ENCODE measurements around the gene TNFSF15.

TNFSF15 gene

DNA sequence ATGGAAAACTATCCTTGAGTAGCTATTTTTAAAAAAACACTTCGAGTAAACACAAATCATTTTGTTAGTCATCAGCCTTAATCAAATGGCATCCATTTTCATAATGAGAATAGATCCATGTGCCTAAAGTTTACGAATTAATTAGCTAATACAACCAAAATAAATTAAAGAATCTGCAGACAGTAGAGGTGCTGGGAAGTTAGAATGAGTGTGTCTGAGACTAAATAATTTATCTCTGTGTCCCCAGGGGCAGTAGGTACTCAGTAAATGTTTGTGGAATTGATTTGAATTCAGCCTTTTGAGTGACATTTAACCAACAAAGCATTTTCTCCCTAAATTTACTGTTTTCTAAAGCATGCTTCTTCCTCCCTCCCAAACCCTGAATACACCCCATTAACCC, 18.6 kb downstream of the TNFSF15 start:
- no peak for DNase-seq

DNA sequence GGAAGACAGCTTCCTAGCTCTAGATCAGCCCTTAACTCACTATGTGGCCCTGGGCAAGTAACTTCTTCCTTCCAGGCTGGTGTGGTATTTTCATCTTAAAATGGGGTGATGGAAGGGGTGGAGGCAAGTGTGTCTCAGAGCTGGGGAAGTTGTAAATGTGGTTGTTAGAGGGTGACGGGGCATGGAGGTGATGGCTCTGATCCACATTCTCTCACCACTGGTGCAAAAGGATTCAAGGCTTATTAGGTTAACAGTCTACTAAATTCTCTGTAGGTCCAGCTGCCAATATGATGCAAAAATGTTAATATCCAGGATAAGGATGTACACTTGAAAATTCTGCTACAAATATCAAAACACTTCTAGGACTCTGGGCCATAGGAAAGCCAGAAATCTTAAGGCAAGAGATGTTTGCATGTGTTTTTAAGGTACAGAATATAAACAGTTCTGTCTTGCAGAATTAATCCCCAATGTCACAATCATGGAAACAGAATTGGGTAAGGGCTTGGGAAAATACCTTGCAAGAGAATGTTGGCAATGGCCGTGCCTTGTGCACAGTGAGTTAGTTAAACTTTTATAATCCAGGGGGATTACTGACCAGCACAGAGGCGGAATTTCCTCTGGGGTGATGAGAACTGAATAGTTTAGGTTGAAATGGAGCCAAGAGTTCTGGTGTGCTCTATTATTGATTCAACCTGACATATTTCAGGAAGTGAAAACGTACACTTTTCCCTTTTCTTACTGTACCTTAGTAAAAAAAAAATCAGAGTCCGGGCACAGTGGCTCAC, 19.8 kb downstream of the TNFSF15 start:
- no peak for DNase-seq

DNA sequence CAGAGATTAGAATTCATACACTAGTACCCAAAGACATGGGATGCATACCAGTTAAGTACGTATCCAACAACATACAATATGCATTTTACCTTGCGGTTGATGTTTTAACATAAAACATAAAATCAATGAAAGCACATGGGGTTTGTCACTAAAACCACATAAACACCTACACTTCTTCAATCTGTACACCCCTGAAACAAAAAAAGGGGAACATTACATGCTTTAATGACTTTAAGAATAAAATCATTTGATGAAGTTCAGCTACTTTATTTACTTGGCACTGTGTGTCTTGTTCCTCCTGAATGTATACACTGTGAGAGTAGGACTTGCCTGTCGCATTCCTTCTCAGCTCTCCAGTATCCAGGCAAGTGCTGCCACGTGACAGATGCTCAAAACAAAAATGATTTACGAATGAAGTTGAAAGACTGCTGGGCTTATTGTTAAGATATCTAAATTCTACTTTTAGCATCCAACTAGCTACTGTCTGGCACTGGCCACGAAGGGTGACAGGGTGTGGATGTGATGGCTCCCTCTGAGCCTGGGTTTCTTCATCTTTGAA, 21.0 kb downstream of the TNFSF15 start:
- no peak for DNase-seq

DNA sequence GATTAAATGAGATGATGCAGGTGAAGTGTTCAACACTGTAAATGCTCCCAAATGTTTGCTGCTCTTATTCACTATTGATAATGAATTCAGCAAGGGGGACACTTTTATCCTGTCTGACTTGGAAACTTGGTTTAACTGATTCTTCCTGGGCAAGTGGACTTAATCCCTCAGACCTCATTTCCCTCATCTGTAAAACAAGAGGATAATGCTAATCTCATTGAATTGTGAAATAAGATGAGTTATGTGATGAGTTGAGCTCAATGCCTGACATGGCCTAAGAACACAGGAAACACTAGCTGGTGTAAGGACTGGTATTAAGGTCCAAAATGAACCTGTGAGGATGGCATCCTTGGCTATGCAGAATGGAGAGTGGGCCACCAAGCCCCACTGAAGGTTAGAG, 23.3 kb downstream of the TNFSF15 start:
- no peak for DNase-seq

DNA sequence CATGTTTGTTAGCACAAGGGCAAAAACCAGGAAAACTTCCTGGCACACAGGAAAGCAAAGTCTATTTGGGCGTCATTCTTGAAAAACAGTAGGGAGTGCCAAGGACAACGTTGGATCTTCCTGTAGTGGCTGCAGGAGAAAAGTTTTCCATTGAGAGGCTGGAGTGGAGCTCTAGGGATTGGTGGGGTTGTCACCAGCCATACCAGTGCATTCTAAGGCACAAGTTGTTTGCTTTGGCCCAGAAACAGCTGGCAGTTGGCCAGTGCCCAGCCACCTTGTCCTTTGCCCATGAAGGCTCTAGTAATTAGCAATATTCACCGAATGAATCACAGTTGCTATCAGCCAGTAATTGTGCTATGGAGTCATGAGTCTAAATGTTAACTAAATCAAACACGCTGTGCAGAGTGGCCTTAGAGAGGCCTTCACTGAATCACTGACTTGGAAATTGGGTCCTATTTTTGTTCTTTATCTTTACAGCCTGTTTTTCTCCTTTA, 26.4 kb downstream of the TNFSF15 start:
- DNase-seq: peak in 2 of 3 experiments; percentile 53 to 79

DNA sequence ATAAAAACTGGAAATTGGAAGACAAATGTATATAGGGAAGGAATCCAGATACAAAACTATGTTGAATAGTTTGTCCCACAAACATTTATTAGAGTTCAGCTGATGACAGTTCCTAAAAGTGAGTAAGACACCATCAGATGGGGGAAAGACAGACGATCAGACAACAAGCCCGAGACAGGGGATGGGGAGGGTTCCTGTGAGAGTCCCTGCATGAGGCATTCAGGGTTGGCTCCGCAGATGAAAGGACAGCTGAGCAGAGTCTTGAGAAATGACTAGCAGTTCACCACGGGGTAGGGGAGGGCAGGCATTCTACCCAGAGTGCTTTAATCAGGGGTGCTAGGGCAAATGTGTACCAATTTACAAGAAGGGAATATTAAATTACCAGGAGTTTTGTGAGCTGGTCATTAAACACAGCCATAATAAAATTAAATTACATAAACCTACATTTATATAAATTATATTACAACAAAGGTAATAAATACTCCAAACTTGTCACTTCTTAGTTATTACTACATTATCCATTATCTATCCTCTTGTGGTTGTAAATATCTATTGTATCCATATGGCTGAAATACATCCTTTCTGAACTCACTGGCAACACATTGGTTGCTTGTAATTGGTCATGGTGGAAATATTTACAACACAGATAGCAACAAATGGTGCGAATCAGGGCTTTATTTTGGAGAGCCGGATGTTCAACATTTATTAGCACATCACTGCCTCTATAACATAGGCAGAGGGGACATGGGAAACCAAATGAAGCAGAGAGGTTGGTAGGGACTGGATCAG, 27.8 kb downstream of the TNFSF15 start:
- DNase-seq: no peak

DNA sequence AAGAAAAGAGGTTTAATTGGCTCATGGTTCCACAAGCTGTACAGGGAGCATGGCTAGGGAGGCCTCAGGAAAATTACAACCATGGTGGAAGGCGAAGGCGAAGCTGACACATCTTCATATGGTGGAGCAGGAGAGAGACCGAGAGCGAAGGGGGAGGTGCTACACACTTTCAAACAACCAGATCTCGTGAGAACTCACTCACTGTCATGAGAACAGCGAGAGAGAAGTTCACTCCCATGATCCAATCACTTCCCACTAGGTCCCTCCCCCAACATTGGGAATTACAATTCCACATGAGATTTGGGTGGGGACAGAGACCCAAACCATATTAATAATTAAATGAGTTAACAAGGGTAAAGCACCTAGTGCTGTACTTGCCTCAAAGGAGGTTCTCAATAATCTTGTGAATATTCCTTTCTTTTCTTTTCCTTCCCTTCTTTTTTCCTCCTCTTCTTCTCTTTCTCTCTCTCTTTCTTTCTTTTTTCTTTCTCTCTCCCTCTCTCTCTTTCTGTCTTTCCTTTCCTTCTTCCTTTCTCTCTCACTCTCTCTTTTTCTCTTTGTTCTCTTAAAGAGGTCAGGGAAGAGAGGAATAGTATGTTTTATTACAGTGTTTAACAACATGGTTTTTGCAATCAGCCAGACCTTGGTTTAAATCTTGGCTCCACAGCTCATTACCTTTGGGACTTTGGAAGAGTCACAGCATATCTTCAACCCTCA, 29.0 kb downstream of the TNFSF15 start:
- DNase-seq: no peak

DNA sequence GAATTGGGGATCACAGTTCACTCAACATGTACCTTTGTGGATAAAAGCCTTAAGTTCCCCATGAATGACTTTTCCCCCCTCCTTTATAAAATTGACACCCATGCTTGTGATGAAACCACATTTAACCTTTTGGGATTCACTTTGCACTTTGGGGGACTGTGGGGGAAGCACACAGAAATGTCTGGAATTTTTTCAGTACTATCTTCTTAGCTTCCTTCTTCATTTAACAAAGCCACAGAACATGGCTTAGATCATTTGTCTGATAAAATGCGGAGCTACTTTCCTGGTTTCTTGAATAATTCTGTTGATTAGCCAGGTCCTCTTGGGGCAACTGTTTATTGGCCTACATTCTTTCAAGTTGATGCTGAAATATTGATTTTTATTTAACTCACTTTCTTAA, 29.9 kb downstream of the TNFSF15 start:
- DNase-seq: no peak

DNA sequence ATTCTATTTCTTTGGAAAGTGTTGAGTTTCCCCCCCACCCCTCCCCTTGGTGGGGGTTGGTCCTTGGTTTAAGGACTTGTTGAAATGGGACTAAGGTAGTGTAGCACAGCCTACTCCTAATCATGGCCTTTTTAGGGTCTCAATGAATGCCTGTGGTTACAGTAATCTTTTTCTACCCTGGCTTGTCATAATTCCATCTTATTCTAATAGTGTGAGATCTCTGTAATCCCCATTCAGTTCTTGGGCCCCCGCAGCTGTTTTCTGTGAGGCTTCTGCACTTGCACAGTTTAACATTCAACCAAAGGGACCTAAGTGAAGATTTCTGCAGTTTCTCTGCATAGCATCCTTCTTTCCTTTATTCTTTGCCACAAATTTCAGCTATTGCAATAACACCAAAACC, 30.7 kb downstream of the TNFSF15 start:
- no peak for DNase-seq

DNA sequence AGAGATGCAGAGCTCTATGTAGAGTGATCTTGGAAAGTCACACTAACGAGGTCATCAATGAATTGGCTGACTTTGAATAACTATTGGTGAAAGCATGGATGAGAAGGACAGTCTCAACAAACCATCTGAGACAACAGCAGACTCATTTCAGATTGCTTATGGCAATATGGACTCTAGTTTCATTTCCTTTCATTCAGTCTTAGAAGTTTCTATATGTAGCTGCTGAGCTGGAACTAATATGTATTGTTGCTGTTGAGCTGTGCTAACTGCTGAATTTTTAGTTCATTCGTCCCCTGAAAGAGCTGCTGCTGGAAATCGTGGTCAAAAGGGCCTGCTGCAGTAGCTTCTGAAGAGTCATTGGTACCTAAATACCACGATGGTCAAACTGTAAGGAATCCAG, 31.3 kb downstream of the TNFSF15 start:
- no peak for DNase-seq

DNA sequence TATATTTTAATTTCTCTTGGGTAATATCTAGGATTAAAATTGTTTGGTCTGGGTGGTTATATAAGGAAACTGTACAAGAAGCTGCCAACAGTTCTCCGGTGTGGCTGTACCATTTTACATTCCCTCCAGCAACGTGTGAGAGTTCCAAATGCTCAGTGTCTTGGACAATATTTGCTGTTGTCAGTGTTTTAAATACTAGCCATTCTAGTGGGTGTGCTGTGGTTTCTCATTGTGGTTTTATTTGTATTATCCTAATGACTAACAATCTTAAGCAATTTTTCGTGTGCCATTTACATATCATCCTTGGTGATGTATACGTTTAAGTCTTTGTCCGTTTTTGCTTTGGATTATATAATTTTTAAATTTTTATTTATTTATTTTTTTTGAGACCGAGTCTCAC, 34.0 kb downstream of the TNFSF15 start:
- no peak for DNase-seq

DNA sequence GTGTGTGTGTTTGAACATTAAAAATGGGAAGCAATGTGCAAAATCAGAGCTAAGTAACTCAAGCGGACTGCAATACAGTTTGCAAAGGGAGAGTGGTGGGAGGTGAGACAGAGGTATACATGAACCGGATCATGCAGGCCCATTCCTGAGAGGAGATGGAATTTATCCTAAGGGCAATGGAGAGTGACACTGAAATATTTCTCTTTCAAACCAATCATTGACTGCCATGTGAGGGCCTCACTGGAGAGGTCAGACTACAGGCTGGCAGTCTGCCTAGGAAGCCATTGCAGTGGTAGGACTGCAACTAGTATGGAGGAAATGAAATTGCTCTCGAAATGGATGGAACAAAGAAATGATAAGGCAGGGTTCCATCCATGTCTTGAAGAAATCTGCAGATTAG, 34.8 kb downstream of the TNFSF15 start:
- no peak for DNase-seq

DNA sequence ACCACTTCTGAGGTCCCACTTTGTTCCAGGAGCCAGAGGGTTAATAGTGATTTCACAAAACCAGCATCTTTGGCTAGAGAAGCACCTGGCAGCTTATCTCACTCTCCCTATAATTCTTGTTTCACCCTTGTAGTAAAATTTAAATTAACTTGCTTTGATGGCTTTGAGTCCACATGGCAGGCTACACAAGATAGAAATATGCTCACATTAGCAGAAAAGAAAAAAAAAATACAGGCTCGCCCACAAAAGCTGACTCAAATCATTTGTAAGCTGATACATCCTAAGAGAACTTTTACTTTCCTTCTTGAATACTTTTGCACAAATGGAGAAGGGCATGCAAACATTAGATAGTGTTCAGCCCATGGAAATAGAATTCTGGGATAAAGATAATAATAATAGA, 36.2 kb downstream of the TNFSF15 start:
- DNase-seq: no peak

DNA sequence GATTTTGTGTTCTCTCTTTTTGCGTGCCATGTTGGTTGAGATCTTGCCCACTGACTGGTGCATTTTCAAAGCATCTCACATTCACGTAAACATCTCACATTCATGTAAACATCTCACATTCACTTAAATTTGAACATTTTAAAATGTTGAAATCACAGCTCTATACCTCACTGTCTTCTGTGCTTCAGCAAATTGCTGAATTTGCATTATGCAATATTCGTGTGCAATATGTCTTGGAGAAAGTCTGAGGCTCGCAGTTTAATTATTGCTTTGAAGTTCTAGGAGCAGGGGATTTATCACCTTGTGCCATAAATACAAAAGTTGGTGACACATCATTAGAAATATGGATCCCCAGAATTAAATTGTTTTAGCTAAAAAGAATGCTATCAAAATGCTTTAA, 42.6 kb downstream of the TNFSF15 start:
- DNase-seq: no peak

DNA sequence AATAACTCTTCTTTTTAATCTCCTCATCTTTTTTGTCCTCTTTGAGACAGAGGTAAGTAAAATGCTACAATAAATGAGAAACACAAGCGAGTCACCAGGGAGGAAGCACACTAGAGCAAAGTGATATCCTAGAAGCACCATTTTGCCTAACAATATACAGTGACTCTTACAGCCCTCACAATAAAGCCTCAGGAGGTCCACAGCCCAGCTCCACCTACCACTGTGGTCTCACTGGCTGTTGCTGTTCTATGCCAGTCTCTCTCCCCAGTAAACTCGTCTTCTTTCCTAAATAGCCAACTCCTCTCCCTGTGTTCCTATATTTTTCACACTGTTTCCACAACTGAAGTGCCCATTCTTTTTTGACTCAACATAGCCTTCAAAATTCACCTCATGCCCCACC, 44.3 kb downstream of the TNFSF15 start:
- no peak for DNase-seq

DNA sequence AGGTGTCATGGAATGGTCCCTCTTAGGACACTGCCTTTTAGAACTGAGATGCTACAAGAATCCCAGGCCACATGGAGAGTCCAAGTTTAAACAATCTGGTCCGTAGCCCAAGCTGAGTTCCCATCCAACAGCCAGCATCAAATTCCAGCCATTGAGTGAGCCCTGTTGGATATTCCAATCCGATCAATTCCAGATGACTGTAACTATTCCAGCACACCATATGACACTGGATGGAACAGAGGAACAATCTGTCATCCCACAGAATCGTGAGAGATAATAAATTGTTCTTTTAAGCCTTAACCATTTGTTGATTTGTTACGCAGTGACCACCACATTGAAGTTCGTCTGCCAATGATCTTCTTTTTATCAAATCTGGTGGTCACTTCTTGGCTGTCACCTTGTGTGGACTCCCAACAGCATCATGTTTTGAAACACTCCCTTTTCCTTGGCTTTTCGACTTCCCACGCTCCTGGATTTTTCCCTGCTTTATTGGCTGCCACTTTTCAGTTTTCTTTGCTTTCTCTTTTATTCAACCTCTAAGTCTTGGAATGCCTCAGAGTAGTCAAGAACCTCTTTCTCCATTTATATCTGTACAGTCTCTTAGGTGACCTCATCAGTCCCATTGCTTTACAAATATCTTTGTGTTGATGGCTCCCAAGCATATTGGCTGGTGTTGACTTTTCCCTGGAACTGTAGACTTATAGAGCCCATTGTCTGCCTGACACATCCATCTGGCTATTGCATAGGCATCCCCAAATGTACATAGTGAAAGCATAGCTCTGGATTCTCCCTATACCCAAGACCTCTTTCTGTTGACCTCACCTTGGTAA, 46.1 kb downstream of the TNFSF15 start:
- no peak for DNase-seq

DNA sequence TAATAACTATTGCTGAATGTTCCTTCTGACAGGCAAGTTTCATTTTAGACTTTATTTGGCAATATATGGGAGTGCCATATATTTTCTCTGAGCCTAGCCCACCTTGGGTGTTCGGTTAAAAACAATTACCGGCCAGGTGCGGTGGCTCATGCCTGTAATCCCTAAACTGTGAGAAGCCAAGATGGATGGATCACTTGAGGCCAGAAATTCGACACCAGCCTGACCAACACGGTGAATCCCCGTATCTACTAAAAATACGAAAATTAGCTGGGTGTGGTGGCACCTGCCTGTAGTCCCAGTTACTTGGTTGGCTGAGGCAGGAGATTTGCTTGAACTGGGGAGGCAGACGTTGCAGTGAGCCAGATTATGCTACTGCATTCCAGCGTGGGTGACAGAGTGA, 47.9 kb downstream of the TNFSF15 start:
- peak in 1 of 3 experiments; percentile 1 for DNase-seq

DNA sequence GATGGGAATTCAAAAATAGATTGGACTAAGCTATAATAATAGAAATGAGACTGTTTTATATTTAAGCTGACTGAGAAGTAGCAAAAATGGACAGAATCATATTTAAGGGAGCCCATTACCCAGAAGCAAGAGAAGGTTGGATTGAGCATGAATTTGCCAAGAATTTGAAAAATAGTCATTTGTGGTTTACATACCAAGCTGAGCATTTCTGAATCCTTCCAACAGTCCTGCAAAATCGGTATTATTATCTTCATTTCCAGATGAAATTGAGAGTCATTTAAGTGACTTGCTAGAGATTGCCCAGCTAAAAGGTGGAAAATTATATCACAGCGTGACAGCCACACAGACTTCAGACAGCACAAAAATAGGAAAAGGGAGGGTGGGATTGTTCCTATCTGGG, 48.4 kb downstream of the TNFSF15 start:
- DNase-seq: no peak

DNA sequence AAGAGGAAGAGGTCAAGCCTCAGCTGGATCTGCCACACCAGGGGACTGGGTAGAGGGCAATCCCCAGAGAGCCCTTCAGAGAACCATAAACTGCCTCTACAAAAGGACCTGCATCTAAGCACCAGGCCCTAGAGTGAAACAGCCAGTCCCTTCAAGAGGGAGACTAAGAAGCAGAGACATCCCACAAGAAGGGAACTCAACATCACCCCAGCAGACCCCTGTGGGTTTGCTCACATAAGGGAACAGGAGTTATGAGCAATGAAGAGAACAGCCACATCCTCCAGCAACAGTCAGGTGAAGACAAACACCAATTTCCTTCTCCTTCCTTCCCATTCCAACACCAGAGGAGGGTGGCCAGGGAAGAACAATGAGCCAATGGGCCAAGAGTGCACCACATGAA, 48.9 kb downstream of the TNFSF15 start:
- DNase-seq: no peak

DNA sequence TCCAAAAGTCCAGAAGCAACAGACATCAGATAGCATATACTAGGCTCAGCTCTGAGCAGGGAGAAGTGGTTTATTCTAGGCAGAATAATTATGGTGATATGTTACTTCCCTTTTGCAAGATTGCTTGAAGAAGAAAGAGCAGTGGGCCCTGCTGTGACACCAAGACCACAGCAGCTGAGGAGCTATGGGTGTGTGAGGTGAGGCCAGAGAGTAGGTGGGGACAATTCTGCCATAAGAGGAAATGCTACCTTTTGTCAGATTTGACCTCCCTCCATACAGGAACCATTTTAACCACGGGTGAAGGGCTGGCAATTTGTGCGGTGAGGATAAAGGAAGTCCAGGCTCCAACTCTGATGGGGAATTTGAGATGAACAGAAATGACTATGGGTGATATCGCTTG, 51.3 kb downstream of the TNFSF15 start:
- no peak for DNase-seq

DNA sequence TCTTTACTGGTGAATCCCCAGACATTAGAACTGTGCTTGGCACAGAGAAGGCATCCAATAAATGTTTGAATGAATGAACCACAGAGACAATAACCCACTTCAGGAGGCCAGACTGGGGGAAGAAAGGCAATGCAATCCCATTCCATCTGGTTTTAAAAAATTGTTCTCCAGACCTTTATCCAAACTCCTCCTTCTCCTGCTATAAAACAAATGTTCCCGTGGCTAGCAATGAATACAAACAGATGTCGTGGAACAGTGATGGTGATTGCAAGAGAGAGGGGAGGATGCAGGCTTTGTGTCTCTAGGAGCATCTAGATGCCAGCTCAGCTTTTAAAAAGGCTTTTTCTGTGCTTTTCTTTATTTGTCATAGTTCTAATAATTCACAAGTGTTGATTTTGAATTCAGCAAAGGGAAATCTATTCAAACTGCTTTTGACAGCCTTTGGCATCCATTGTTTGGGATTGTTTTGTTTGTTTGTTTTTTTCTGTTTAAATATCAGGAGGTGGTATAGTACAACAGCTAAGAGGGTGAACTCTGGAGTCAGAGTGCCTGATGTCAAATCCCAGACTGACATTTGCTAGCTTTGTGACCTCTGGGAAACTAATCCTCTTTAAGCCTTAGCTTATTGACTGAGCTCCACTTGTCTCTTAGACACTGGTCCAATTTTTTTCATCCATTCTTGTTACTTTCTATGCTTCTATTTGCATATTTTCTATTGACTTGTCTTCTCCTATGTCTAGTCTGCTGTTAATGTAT, 59.1 kb downstream of the TNFSF15 start:
- DNase-seq: peak in 1 of 3 experiments; percentile 60
